ENCODE measurements around the gene FASTKD3. TPM values are rescaled to one million over a fixed set of nuclear protein-coding genes. Genes with fewer than 3 reads are reported as not detected.
A peak's percentile ranks its signal among the peaks of the same experiment; 100 is the strongest.

Gene FASTKD3
- total RNA-seq, 1 experiment from 2014 or later = 12.0 TPM

DNA sequence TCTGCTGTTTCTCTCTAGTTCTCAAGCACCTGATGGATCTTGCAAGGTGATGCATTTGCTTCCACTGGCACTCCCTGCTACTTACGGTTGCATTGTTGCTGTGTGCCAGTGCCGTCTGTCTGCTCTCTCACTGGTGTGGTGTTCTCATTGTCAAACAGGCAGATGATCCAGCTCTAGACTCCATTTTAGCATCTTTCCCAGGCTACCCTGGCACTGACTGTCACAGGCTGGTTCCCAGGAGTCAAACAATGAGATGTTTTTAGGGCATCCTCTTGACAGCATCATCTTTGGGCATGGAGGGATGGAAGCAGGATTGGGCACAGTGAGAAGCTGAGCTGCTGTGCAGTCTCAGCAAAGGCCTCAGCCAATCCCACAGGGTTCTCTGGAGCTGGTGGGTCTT lies 13.0 kb upstream of the FASTKD3 start:
- POLR2A ChIA-PET = interaction anchor here (1.1 kb wide), 1 partner anchor 9 kb away, joined by 3 read pairs; no protein-coding TSS in a partner anchor
- peaks cover 56% of the 10 kb centered on the region for H3K79me2 ChIP-seq (ENCODE audit: insufficient read depth, low read length)
- H3K27ac ChIP-seq (ENCODE audit: low read depth, low read length) = no peak overlapping the region
- DNase-seq (ENCODE audit: low read depth, low spot score) = no peak
- ATAC-seq = no peak
- RAD21 ChIA-PET (ENCODE audit: low non-redundant PET in 1 of 2, low total read pairs in 2 of 2, uncharacterized antibody in 2 of 2, unreplicated experiment in 2 of 2) = no interaction called here
- no TSS peak for BruUV-seq (replicated peaks)
- no peak overlapping the region for H3K4me2 ChIP-seq (ENCODE audit: low read length)
- no peak overlapping the region for H3K9ac ChIP-seq (ENCODE audit: low read length)
- H3K9me2 ChIP-seq (ENCODE audit: insufficient read depth) = no peaks in the 10 kb centered on the region
- H3K4me3 ChIP-seq (replicated peaks in 1 of 2; ENCODE audit: low read depth in 1 of 2, low read length in 2 of 2) = no peak overlapping the region
- TF ChIP-seq SP1 (IDR thresholded peaks at IDR 0.05; ENCODE audit: low read depth) (no peak), CBX3 (IDR thresholded peaks at IDR 0.05; ENCODE audit: low read depth) (no peak), EZH2 (IDR thresholded peaks at IDR 0.05) (no peak), TCF7L2 (IDR thresholded peaks at IDR 0.05; ENCODE audit: borderline replicate concordance, extremely low read depth, insufficient read depth, insufficient read length) (no peak), EZH2phosphoT487 (IDR thresholded peaks at IDR 0.05; ENCODE audit: borderline replicate concordance) (no peak)
- TF ChIP-seq, protein P1, sequence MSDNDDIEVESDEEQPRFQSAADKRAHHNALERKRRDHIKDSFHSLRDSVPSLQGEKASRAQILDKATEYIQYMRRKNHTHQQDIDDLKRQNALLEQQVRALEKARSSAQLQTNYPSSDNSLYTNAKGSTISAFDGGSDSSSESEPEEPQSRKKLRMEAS (IDR thresholded peaks at IDR 0.05) = no peak
- TF ChIP-seq, protein P2, sequence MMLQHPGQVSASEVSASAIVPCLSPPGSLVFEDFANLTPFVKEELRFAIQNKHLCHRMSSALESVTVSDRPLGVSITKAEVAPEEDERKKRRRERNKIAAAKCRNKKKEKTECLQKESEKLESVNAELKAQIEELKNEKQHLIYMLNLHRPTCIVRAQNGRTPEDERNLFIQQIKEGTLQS (IDR thresholded peaks at IDR 0.05) = no peak
- no peak overlapping the region for H2AFZ ChIP-seq (ENCODE audit: low read depth, low read length, poor library complexity, severe bottlenecking)
- intact Hi-C loops (cut with micrococcal nuclease) = no loop called here
- H3K27me3 ChIP-seq (ENCODE audit: insufficient read depth, low read length) = no peaks in the 10 kb centered on the region
- H3K4me1 ChIP-seq (ENCODE audit: control insufficient read depth in 1 of 2, insufficient read depth in 2 of 2, low read length in 2 of 2) = no peaks in the 10 kb centered on the region
- peaks cover 47 to 62% of the 10 kb centered on the region in 2 experiments for H3K36me3 ChIP-seq (ENCODE audit: control insufficient read depth in 1 of 2, insufficient read depth in 2 of 2, low read length in 2 of 2)
- no peaks in the 10 kb centered on the region for H3K9me3 ChIP-seq (ENCODE audit: control insufficient read depth in 1 of 2, insufficient read depth in 1 of 2, low read depth in 1 of 2, low read length in 2 of 2)
- CTCF ChIA-PET = interaction anchor here (1.1 to 1.2 kb wide), 2 partner anchors 10 to 13 kb away, joined by 3 read pairs; partner anchors contain the start of genes FASTKD3 and MTRR
- peaks cover 11% of the 10 kb centered on the region; the same call in 1 of the 2 replicates for H4K20me1 ChIP-seq (ENCODE audit: insufficient read depth)

DNA sequence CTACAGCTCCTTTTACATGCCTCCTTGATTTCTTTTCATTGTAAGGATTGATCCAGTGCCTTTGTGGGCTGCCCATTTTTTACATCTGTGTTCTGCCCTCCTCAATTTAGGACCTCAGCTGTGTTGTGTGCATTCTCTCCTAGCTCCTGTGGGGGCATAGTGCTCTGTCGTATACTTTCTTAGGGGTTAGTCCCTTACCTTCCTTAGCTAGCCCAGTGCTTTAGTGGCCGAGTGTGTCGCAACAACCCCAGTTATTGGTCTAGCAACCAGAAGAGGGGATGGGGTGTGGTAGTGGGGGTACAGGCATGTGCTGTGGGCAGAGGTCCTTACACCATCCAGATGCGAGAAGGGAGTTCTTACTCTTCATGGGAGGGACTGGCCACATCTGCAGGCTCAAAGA lies 12.3 kb upstream of the FASTKD3 start:
- no peaks in the 10 kb centered on the region for H3K4me1 ChIP-seq (ENCODE audit: control insufficient read depth in 1 of 2, insufficient read depth in 2 of 2, low read length in 2 of 2)
- ATAC-seq = peak; percentile 63; the same call in 1 of the 2 replicates
- no peak overlapping the region for H2AFZ ChIP-seq (ENCODE audit: low read depth, low read length, poor library complexity, severe bottlenecking)
- TF ChIP-seq JUND (IDR thresholded peaks at IDR 0.05) = no peak
- TF ChIP-seq FOSL1 (IDR thresholded peaks at IDR 0.05; ENCODE audit: low read depth) = no peak
- no peak for TF ChIP-seq SP1 (IDR thresholded peaks at IDR 0.05; ENCODE audit: low read depth)
- no peak for TF ChIP-seq TCF7L2 (IDR thresholded peaks at IDR 0.05; ENCODE audit: borderline replicate concordance, extremely low read depth, insufficient read depth, insufficient read length)
- no peak for TF ChIP-seq RAD21 (IDR thresholded peaks at IDR 0.05; ENCODE audit: low read depth)
- TF ChIP-seq, protein P3, sequence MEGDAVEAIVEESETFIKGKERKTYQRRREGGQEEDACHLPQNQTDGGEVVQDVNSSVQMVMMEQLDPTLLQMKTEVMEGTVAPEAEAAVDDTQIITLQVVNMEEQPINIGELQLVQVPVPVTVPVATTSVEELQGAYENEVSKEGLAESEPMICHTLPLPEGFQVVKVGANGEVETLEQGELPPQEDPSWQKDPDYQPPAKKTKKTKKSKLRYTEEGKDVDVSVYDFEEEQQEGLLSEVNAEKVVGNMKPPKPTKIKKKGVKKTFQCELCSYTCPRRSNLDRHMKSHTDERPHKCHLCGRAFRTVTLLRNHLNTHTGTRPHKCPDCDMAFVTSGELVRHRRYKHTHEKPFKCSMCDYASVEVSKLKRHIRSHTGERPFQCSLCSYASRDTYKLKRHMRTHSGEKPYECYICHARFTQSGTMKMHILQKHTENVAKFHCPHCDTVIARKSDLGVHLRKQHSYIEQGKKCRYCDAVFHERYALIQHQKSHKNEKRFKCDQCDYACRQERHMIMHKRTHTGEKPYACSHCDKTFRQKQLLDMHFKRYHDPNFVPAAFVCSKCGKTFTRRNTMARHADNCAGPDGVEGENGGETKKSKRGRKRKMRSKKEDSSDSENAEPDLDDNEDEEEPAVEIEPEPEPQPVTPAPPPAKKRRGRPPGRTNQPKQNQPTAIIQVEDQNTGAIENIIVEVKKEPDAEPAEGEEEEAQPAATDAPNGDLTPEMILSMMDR (IDR thresholded peaks at IDR 0.05 in 2 of 3, conservative IDR thresholded peaks at IDR 0.05 in 1 of 3; ENCODE audit: borderline replicate concordance in 1 of 3, insufficient read depth in 1 of 3, low read depth in 2 of 3, low read length in 2 of 3) = 0 out of 6 replicates have a peak, but pooled peaks of 1 of the 3 experiments have one; percentile 7
- H3K79me2 ChIP-seq (ENCODE audit: insufficient read depth, low read length) = peaks cover 63% of the 10 kb centered on the region
- DNase-seq (ENCODE audit: low read depth, low spot score) = no peak
- H3K9me3 ChIP-seq (ENCODE audit: control insufficient read depth in 1 of 2, insufficient read depth in 1 of 2, low read depth in 1 of 2, low read length in 2 of 2) = no peaks in the 10 kb centered on the region
- H4K20me1 ChIP-seq (ENCODE audit: insufficient read depth) = peaks cover 14% of the 10 kb centered on the region; the same call in 1 of the 2 replicates
- H3K36me3 ChIP-seq (ENCODE audit: control insufficient read depth in 1 of 2, insufficient read depth in 2 of 2, low read length in 2 of 2) = peaks cover 45 to 70% of the 10 kb centered on the region in 2 experiments
- no peak overlapping the region for H3K4me2 ChIP-seq (ENCODE audit: low read length)
- ChIA-PET CTCF (interaction anchor here (1.1 to 1.5 kb wide), 3 partner anchors 9 to 19 kb away, joined by 3 read pairs; partner anchors contain the start of genes FASTKD3 and MTRR), RAD21 (ENCODE audit: low non-redundant PET in 1 of 2, low total read pairs in 2 of 2, uncharacterized antibody in 2 of 2, unreplicated experiment in 2 of 2) (no interaction called here), POLR2A (interaction anchor here (1.1 kb wide), 1 partner anchor 9 kb away, joined by 3 read pairs; no protein-coding TSS in a partner anchor)
- no peak overlapping the region for H3K27ac ChIP-seq (ENCODE audit: low read depth, low read length)
- no peaks in the 10 kb centered on the region for H3K9me2 ChIP-seq (ENCODE audit: insufficient read depth)
- H3K4me3 ChIP-seq (replicated peaks in 1 of 2; ENCODE audit: low read depth in 1 of 2, low read length in 2 of 2) = no peak overlapping the region
- intact Hi-C loops (cut with micrococcal nuclease) = no loop called here
- no TSS peak for BruUV-seq (replicated peaks)
- no peaks in the 10 kb centered on the region for H3K27me3 ChIP-seq (ENCODE audit: insufficient read depth, low read length)
- H3K9ac ChIP-seq (ENCODE audit: low read length) = no peak overlapping the region
